ENCODE data around the gene TUBB1.
A peak's percentile ranks its signal among the peaks of the same experiment; 100 is the strongest.
"Not testable (repeated sequence)": the region's sequence is repeated elsewhere in the genome, so short reads cannot be mapped to it uniquely, and the experiment has no call there.

The TUBB1 gene

GRCh38 chr20:59019217-59019616 is at the start of gene TUBB1:
TSS of gene TUBB1 (plus strand) at chr20:59019429. CDS start at chr20:59019523, 94 bp downstream.
- no peak for DNase-seq

- no peak for DNase-seq
Observed at GRCh38 chr20:58969439-58969838, 49.8 kb upstream of the TUBB1 start.

GRCh38 chr20:58970146-58970545 is 49.1 kb upstream of the TUBB1 start:
- no peak for DNase-seq

GRCh38 chr20:58971429-58971828 is 47.8 kb upstream of the TUBB1 start:
- no peak for DNase-seq

GRCh38 chr20:58973179-58973578 is 46.0 kb upstream of the TUBB1 start:
- DNase-seq = no peak

GRCh38 chr20:58973866-58974265 is 45.4 kb upstream of the TUBB1 start:
- no peak for DNase-seq

- no peak for DNase-seq
Observed at GRCh38 chr20:58975353-58975752, 43.9 kb upstream of the TUBB1 start.

- DNase-seq = no peak
Observed at GRCh38 chr20:58976061-58976730, 43.0 kb upstream of the TUBB1 start.

GRCh38 chr20:58978351-58979190 is 40.7 kb upstream of the TUBB1 start:
- DNase-seq = no peak

GRCh38 chr20:58980711-58981627 is 38.3 kb upstream of the TUBB1 start, which contains the start of gene NELFCD:
TSS of gene NELFCD (plus strand) at chr20:58981256. CDS start at chr20:58981310, 54 bp downstream.
- peak; percentile 43 for DNase-seq

- DNase-seq = no peak
Observed at GRCh38 chr20:58981628-58982364, 37.4 kb upstream of the TUBB1 start.

GRCh38 chr20:58982406-58983114 is 36.7 kb upstream of the TUBB1 start:
- DNase-seq = no peak

GRCh38 chr20:58983115-58983468 is 36.1 kb upstream of the TUBB1 start:
- DNase-seq = not testable (repeated sequence)

GRCh38 chr20:58984691-58985090 is 34.5 kb upstream of the TUBB1 start:
- no peak for DNase-seq

GRCh38 chr20:58985656-58986055 is 33.6 kb upstream of the TUBB1 start:
- DNase-seq = no peak

GRCh38 chr20:58986286-58986967 is 32.8 kb upstream of the TUBB1 start:
- DNase-seq = no peak

GRCh38 chr20:58986968-58987517 is 32.2 kb upstream of the TUBB1 start:
- DNase-seq = no peak

GRCh38 chr20:58987790-58988564 is 31.3 kb upstream of the TUBB1 start:
- DNase-seq = no peak

- no peak for DNase-seq
Observed at GRCh38 chr20:58988565-58988882, 30.7 kb upstream of the TUBB1 start.

GRCh38 chr20:58989196-58989595 is 30.0 kb upstream of the TUBB1 start:
- DNase-seq = no peak
